Kidney tubule cell (primary cell): ENCODE measurements around the gene GPR150.

Experiments
- DNase-seq: peaks from one replicate; pipeline ENCODE4 v3.0.0-alpha.2; 2018; ENCODE audit warnings: low spot score

Gene GPR150

GRCh38 chr5:95652849-95653248, 33.0 kb downstream of the GPR150 start:
- no peak for DNase-seq

DNA sequence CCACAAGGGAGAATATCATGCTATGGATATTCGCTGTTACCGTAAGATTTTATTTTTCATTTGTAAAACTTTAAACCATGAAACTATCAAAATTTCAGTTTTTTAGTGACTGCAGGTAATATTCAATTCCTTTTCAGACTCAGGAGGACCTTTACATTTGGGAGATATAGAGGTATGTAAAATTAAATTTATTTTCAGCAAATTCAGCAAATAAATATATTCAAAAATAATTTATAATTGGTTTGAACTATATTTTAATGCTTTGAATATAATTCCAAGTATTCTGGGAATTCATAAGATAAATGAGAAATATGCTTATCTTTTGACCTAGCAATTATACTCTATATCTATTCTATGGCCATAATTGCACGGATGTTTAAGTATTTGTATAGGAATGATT, 34.3 kb downstream of the GPR150 start:
- DNase-seq: no peak

DNA sequence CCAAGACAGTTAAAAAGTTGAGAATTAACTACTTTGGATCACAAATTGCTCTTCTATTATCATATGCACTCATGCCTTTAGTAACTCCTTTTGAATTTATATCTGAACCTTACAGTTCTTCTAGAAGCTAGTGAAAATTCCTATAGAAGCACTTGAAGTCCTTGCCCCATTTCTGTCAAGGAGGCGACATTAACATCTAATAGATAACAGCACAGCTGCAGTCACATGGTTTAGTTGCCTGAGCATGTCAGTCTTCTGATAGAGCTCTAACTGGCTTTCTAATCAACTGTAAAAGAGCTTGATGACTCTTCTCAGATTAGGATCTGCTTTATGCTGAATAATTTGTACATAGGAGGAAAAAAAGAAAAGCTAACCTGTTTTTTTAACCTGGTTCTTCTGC, 35.7 kb downstream of the GPR150 start:
- no peak for DNase-seq

- DNase-seq: no peak
Observed at GRCh38 chr5:95660060-95660459, 40.2 kb downstream of the GPR150 start.

DNA sequence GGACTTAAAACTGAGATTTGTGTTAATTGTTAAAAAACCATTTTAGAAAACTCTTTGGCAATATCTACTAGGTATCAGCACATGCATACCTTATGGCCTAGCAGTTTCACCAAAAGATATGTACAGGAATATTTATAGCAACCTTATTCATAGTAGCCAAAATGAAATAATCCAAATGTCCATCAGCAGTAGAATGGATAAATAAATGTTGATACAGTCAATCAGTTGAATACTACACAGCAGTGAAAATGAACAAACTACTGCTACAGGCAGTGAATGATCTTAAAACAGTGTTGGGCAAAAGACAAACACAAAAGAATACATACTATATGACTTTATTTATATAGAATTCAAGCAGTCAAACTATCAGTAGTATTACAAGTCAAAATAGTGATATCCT, 43.1 kb downstream of the GPR150 start:
- no peak for DNase-seq

GRCh38 chr5:95664204-95664786, 44.4 kb downstream of the GPR150 start:
- peak; percentile 43 for DNase-seq

- DNase-seq: no peak
Observed at GRCh38 chr5:95667061-95667618, 47.3 kb downstream of the GPR150 start.

- no peak for DNase-seq
Observed at GRCh38 chr5:95667678-95668077, 47.8 kb downstream of the GPR150 start.

GRCh38 chr5:95668216-95668615, 48.3 kb downstream of the GPR150 start:
- no peak for DNase-seq

GRCh38 chr5:95668728-95669127, 48.8 kb downstream of the GPR150 start:
- DNase-seq: no peak

- peak; percentile 50 for DNase-seq
Observed at GRCh38 chr5:95669540-95669939, 49.7 kb downstream of the GPR150 start.

DNA sequence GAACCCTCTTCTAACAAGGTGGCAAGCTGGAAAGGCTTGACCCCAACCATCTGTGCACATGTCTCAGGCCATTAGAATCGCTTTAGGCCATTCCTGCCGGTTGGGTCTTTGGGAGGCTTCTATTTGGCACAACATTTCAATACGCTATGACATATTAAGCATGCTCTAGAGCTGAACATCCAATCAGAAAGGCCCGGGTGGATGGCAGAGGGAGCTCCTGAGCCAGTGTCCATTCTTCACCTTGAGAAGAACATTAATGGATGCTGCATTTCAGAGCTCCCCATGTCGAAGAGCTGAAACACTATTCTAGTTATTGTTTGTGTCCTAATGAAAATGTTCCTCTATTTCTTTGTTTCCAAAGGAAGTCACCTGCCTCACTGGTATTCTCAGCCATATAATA, 50.1 kb downstream of the GPR150 start:
- no peak for DNase-seq

- no peak for DNase-seq
Observed at GRCh38 chr5:95670568-95670967, 50.7 kb downstream of the GPR150 start.
